GM12892 (cell line): Measurements from ENCODE around the gene ZNF407.

Experiments used
- POLR2A ChIP-seq: IDR thresholded peaks from 2 replicates; pipeline ENCODE4 v1.6.1; 2011; ENCODE audit warnings: low read depth, low read length, control low read depth
- POLR2AphosphoS5 ChIP-seq: IDR thresholded peaks from 2 replicates; pipeline ENCODE4 v1.6.1; 2011; ENCODE audit warnings: low read depth, low read length, control low read depth
- TAF1 ChIP-seq: IDR thresholded peaks from 2 replicates; pipeline ENCODE4 v1.6.1; 2011; ENCODE audit warnings: low read depth, mild to moderate bottlenecking, control low read depth, low read length, borderline replicate concordance

GRCh38 chr18:74571895-74572680 lies 25.6 kb upstream of the ZNF407 start:
- TF ChIP-seq POLR2A (no peak), TAF1 (no peak), POLR2AphosphoS5 (no peak)
